MM.1S (cell line): ENCODE measurements around the gene SYNE1.

Experiments used
- CTCF ChIP-seq: fragments of 300-600 bp; sonication (generic); IDR thresholded peaks from 2 replicates; pipeline ENCODE4 v1.5.1; 2016; ENCODE audit warnings: antibody characterized with exemption, low read length, mixed read lengths
- EZH2 ChIP-seq: fragments of 300-600 bp; sonication (generic); optimal IDR thresholded peaks from 2 replicates; pipeline ENCODE3; 2017; ENCODE audit warnings: low read depth, mild to moderate bottlenecking, antibody characterized with exemption, low read length, mixed read lengths

- TF ChIP-seq EZH2 = no peak
- no peak for TF ChIP-seq CTCF
Measured at GRCh38 chr6:152600022-152600421, 37.1 kb downstream of the SYNE1 start.
